ENCODE measurements around the gene GLO1. TPM values are rescaled to one million over a fixed set of nuclear protein-coding genes. Genes with fewer than 3 reads are reported as not detected.

GLO1 gene
- total and polyA plus RNA-seq, 2 experiments from 2014 or later: 122 to 219 TPM

GRCh38 chr6:38716825-38717224 is 13.9 kb upstream of the GLO1 start:
- peaks cover 5% of the 10 kb centered on the region for H3K4me1 ChIP-seq (ENCODE audit: low read depth)
- DNase-seq (ENCODE audit: low read depth in 1 of 2, low spot score in 1 of 2): no peak
- no peak for TF ChIP-seq CTCF (IDR thresholded peaks at IDR 0.05; ENCODE audit: low read depth, low read length)
- no peaks in the 10 kb centered on the region for H3K9me3 ChIP-seq (ENCODE audit: low read depth)
- H3K36me3 ChIP-seq: no peaks in the 10 kb centered on the region
- H3K4me3 ChIP-seq: no peak overlapping the region
- H3K27me3 ChIP-seq: peaks cover 55% of the 10 kb centered on the region
- no peak overlapping the region for H3K27ac ChIP-seq

GRCh38 chr6:38715016-38715689 is 12.2 kb upstream of the GLO1 start, which contains the start of gene DNAH8:
Gene DNAH8 (plus strand): TSS chr6:38715311. CDS start chr6:38722810, 7,499 bp downstream.
- peak; percentile 23 to 38 for DNase-seq (ENCODE audit: low read depth in 1 of 2, low spot score in 1 of 2)
- H3K36me3 ChIP-seq: no peaks in the 10 kb centered on the region
- H3K4me3 ChIP-seq: peak within 1 kb of the TSS; percentile 28
- no peak within 1 kb of the TSS for H3K27ac ChIP-seq
- peaks cover 56% of the 10 kb centered on the region for H3K27me3 ChIP-seq
- peaks cover 5% of the 10 kb centered on the region for H3K4me1 ChIP-seq (ENCODE audit: low read depth)
- TF ChIP-seq CTCF (IDR thresholded peaks at IDR 0.05; ENCODE audit: low read depth, low read length): no peak
- no peaks in the 10 kb centered on the region for H3K9me3 ChIP-seq (ENCODE audit: low read depth)

GRCh38 chr6:38714239-38715015 is 11.5 kb upstream of the GLO1 start:
- Histone ChIP-seq H3K4me1 (ENCODE audit: low read depth) (peaks cover 5% of the 10 kb centered on the region), H3K9me3 (ENCODE audit: low read depth) (no peaks in the 10 kb centered on the region), H3K27ac (no peak overlapping the region), H3K4me3 (peak overlapping the region; percentile 28), H3K27me3 (peaks cover 56% of the 10 kb centered on the region), H3K36me3 (no peaks in the 10 kb centered on the region)
- DNase-seq (ENCODE audit: low read depth in 1 of 2, low spot score in 1 of 2): no peak
- TF ChIP-seq CTCF (IDR thresholded peaks at IDR 0.05; ENCODE audit: low read depth, low read length): no peak

GRCh38 chr6:38713812-38714211 is 10.9 kb upstream of the GLO1 start:
- TF ChIP-seq CTCF (IDR thresholded peaks at IDR 0.05; ENCODE audit: low read depth, low read length): no peak
- no peak for DNase-seq (ENCODE audit: low read depth in 1 of 2, low spot score in 1 of 2)
- no peaks in the 10 kb centered on the region for H3K9me3 ChIP-seq (ENCODE audit: low read depth)
- no peaks in the 10 kb centered on the region for H3K36me3 ChIP-seq
- peaks cover 56% of the 10 kb centered on the region for H3K27me3 ChIP-seq
- peaks cover 5% of the 10 kb centered on the region for H3K4me1 ChIP-seq (ENCODE audit: low read depth)
- no peak overlapping the region for H3K27ac ChIP-seq
- H3K4me3 ChIP-seq: no peak overlapping the region

GRCh38 chr6:38708496-38708895 is 5.6 kb upstream of the GLO1 start:
- Histone ChIP-seq H3K27ac (no peak overlapping the region), H3K36me3 (no peaks in the 10 kb centered on the region), H3K4me1 (ENCODE audit: low read depth) (no peaks in the 10 kb centered on the region), H3K9me3 (ENCODE audit: low read depth) (no peaks in the 10 kb centered on the region), H3K27me3 (peaks cover 18% of the 10 kb centered on the region), H3K4me3 (no peak overlapping the region)
- DNase-seq (ENCODE audit: low read depth in 1 of 2, low spot score in 1 of 2): no peak
- no peak for TF ChIP-seq CTCF (IDR thresholded peaks at IDR 0.05; ENCODE audit: low read depth, low read length)
